ENCODE results near the gene IL24.

IL24 gene

GRCh38 chr1:206886831-206887230 is 10.4 kb upstream of the IL24 start:
- Histone ChIP-seq H3K27ac (replicated peaks) (no peak overlapping the region), H3K27me3 (ENCODE audit: insufficient read depth, poor library complexity, severe bottlenecking) (peaks cover 14% of the 10 kb centered on the region), H3K4me3 (replicated peaks; ENCODE audit: insufficient read depth, low read length) (no peak overlapping the region)
- no peak for DNase-seq (ENCODE audit: low read depth in 1 of 2, low spot score in 1 of 2)
- TF ChIP-seq REST (IDR thresholded peaks at IDR 0.05; ENCODE audit: insufficient replicate concordance, low read depth), result no peak
- TF ChIP-seq CTCF (IDR thresholded peaks at IDR 0.05; ENCODE audit: insufficient read depth, low read length), result no peak
- TF ChIP-seq GABPA (IDR thresholded peaks at IDR 0.05; ENCODE audit: low read depth), result no peak
- no peak for TF ChIP-seq POLR2AphosphoS5 (IDR thresholded peaks at IDR 0.05; ENCODE audit: low read depth)
- no peak for TF ChIP-seq SPI1 (IDR thresholded peaks at IDR 0.05; ENCODE audit: borderline replicate concordance, low read depth)

- no peak for DNase-seq (ENCODE audit: low read depth in 1 of 2, low spot score in 1 of 2)
- TF ChIP-seq POLR2AphosphoS5 (IDR thresholded peaks at IDR 0.05; ENCODE audit: low read depth), result no peak
- no peak for TF ChIP-seq CTCF (IDR thresholded peaks at IDR 0.05; ENCODE audit: insufficient read depth, low read length)
- no peak for TF ChIP-seq GABPA (IDR thresholded peaks at IDR 0.05; ENCODE audit: low read depth)
- TF ChIP-seq SPI1 (IDR thresholded peaks at IDR 0.05; ENCODE audit: borderline replicate concordance, low read depth), result no peak
- no peak for TF ChIP-seq REST (IDR thresholded peaks at IDR 0.05; ENCODE audit: insufficient replicate concordance, low read depth)
- Histone ChIP-seq H3K27me3 (ENCODE audit: insufficient read depth, poor library complexity, severe bottlenecking) (peaks cover 18% of the 10 kb centered on the region), H3K4me3 (replicated peaks; ENCODE audit: insufficient read depth, low read length) (no peak overlapping the region), H3K27ac (replicated peaks) (no peak overlapping the region)
Measured at GRCh38 chr1:206887701-206888100, 9.5 kb upstream of the IL24 start.

- H3K27me3 ChIP-seq (ENCODE audit: insufficient read depth, poor library complexity, severe bottlenecking), result peaks cover 16% of the 10 kb centered on the region
- no peak for TF ChIP-seq GABPA (IDR thresholded peaks at IDR 0.05; ENCODE audit: low read depth)
- no peak for TF ChIP-seq CTCF (IDR thresholded peaks at IDR 0.05; ENCODE audit: insufficient read depth, low read length)
- TF ChIP-seq POLR2AphosphoS5 (IDR thresholded peaks at IDR 0.05; ENCODE audit: low read depth), result no peak
- TF ChIP-seq SPI1 (IDR thresholded peaks at IDR 0.05; ENCODE audit: borderline replicate concordance, low read depth), result no peak
- TF ChIP-seq REST (IDR thresholded peaks at IDR 0.05; ENCODE audit: insufficient replicate concordance, low read depth), result no peak
- DNase-seq (ENCODE audit: low read depth in 1 of 2, low spot score in 1 of 2), result no peak
- no peak overlapping the region for H3K27ac ChIP-seq (replicated peaks)
- H3K4me3 ChIP-seq (replicated peaks; ENCODE audit: insufficient read depth, low read length), result no peak overlapping the region
Measured at GRCh38 chr1:206890125-206891060, 6.8 kb upstream of the IL24 start.

Measured in HL-60 (cell line).